NCI-H2029 (cell line): ENCODE measurements around the gene RPS15A.

Experiments used
- DNase-seq: peaks from one replicate; lab custom pipeline; 2025; lab: John Stamatoyannopoulos, UW

The RPS15A gene

DNA sequence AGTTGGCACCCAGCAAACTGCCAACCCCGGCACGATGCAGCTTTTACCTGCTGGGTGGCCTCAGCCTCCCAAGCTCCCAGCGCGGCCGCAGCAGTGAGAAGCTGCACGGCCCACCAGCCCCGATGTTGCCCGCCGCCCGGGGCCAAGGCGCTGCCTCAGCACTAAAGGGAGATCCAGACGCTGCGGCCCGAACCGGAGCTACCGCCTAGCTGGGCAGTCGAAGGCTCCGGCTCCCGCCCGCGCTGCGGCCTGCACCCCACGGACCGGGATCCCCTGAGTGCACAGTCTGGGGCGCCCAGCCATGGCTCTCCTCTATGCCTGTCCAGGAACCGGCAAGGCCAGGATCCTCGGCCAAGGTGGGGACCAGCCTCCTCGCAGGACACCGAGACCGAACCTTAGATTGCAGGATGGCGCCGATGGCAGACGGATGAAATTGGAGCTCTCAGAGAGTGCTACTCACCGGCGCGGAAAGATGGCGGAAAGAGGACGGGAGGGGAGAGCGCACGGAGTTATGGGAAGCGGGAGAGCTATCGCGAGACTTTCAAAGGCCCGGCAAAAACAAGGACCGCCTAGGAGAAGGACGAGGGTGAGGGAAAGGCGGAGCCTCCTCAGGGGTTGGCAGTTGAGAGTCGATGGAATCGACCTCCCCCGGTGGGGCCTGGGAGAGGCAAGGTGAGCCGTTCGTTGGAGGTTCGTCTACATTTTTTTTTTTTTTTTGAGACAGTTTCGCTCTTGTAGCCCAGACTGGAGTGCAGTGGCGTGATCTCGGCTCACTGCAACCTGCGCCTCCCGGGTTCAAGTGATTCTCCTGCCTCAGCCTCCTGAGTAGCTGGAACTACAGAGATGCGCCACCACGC lies at the start of gene RPS15A:
RPS15A (minus strand) TSS at position 485 of the 857 bp plus-strand sequence. CDS start 1,221 bp downstream, outside the sequence.
- DNase-seq = peak; percentile 98

DNA sequence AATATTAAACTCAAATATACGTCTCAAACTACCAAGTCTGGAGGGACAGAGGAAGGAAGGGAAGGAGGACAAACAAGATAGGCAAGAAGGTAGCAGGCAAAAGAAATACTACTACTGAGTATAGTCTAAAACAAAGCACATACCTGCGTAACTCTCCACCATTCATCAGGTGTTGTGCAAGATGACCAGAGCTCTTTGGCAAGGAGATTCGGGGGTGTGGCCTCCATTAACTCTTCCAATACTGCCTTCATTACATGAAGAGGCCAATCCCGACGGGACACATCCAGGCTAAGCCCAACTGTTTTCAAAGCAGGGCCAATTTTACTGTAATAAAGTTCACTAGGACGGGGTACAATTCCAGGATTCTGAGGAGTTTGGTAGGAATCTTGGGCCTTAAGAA lies 49.4 kb upstream of the RPS15A start:
- DNase-seq = no peak

DNA sequence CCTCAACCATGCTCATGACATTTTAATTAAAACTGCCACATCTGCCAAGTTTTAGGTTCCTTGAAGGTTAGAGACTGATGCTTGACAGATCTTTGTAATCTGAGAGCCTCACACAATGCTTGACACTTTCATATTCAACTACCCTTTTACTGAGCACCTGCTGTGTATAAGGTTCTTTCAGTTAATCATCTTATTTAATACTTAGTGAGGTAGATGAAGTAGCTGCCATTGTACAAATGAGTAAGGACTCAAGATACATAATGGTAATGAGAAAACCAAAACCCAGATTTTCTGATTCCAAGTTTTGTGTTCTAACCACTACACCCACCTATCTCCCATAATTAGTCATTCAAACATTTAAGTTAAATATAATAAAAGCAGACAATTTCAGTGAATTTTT lies 46.6 kb upstream of the RPS15A start:
- DNase-seq = no peak

DNA sequence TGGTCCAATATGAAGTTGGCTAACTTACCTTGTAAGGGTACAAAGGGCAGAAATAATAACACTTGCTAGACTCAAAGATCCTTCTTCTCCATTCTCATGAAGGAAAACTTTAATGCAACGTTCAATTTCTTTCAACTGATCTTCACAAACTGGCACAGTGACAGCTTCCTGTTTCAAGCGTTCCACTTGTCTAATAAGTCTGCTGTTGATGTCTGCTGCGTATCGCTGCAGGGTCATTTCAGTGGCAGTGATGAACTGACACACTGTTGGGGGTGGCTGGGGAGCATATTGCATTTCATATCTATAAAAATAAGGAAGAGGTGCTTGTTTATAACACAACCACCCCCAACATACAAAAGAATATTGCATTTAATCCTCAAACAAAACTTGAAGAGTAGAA lies 44.7 kb upstream of the RPS15A start:
- no peak for DNase-seq

DNA sequence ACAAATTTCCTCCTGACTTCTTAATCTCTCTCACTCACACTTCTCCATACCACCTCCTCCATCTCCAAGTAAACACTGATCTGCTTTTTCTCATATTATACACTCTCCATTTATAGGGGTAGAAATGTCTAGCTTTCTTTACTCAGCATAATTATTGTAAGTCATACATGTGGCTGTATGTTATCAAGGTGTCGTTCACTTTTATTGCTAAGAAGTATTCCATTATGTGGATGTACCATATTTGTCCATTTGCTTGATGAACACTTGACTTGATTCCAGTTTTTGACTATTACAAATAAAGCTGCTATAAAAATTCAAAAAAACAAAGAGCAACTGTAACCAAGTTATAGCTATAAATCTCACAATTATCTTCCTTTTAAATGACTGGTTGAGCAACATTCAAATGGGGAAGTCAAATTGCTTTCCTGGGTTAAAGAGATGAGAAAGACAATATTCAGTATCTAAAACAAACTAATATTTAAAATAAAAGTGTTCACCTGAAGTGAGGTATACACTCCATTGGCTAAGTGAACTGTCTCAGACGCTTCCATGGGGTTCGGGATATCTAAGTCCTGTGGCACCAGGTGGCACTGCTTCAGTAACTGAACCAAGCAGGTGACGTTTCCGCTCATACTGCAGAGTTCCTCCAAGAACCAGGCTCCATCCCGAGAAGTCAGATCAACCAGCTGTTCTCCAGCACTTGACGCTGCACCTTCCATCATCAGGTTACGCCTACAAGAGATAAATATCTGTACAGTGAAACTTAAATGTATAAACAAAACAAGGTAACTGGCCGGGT lies 43.8 kb upstream of the RPS15A start:
- DNase-seq = no peak

DNA sequence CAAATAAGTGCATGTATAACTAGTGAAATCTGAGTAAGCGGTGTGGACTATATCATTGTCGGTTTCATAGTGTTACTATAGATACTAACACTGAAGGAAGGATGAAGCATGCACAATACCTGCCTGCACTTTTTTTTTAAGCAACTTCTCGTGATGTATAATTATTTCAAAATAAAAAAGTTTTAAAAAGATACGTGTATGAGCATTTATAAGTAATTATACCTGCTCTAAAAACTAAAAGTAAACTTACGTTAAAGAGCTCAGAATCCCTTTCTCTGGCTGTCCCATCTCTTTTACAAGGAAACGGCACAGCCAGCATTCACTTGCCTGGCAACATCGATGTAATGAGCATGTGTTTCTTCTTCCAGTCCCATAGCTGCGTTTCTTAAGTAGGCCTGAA lies 42.5 kb upstream of the RPS15A start:
- DNase-seq = no peak

DNA sequence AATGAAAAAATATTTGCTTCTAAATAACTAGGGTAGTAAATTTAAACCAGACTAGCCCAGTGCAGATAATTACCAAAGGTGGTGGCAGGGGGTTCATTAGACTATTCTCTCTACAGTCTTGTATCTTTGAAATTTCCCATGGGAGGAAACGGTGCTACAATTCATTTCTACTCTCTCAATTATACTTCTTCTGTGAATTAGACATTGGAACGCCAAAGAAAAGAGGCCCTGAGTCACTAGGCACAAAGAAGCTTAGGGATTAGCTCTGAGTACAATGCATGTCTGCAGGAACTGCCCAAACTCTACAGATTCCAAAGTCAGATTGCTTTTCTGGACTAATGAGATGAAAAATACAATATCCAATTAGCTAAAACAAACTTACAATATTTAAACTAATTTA lies 41.9 kb upstream of the RPS15A start:
- DNase-seq = no peak

DNA sequence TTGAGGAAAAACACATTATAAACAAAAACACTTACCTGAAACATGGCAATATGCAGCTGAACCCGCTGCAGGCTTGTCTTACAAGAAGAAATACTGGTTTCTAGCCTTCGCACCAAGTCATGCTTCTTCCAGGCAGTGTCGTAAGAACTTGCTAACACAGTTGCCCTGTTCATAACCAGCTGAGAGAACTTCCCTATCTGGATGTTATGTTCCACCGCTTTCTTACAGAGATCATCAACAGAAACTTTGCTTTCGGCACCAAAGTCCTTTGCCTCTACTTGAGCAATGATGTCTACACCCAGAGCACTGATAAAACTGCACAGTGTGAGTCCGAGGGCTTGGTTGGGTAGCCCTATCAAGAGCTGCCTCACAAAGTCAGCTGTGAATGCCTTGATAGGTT lies 39.1 kb upstream of the RPS15A start:
- no peak for DNase-seq

DNA sequence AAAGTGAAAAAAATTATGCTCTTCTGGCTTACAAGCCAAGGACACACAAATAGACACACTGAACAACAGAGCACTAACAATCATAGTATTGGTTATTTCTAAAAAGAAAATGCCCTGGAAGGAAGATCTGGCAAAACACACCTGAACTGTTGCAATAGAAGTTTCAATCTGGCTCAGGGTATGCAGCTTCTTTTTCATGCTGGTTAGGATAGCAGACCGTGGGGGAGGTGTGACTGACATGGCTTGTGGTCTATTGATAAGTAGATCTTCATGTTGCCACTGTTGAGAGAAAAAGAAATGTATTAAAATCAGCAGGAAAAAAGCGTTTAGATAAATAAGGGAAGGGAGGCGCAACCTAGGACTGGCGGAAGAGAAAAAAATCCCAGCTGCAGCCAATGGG lies 37.8 kb upstream of the RPS15A start:
- no peak for DNase-seq

DNA sequence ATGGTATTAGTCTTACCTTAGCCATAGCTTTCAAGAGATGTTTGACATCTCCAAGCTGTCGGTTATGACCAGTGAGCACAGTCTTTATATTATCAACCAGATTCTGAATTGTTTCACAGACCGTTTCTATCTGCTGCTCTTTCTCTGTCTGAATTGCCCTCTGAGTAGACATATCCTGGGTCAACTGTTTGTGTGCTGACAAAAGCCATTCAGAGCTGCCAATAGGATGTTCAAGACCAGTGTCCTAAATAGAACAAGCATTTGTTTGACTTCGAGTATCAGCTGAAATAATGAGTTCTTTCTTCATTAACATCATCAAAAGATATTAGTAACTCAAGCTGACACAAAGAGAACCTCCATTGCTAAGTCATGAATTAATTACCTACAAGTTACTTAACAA lies 26.2 kb upstream of the RPS15A start:
- DNase-seq = no peak

DNA sequence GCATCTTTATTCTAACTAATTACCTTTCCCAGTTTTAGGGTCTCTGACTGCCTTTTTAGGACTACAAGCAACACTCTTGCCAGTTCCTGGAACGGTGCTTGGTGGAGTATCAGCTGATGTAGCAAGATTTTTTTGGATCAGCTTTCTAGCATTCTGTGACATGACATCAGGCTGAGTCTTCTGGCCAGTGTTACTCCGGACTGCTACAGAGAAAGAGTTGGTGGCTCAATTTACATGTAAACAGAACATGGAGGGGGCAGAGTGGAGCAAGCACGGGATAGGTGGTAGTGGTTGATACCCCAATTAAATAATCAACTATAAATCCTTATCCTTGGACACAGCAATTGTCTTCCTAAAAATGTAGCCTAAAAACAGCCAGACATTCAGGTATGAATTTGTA lies 21.8 kb upstream of the RPS15A start:
- DNase-seq = no peak

DNA sequence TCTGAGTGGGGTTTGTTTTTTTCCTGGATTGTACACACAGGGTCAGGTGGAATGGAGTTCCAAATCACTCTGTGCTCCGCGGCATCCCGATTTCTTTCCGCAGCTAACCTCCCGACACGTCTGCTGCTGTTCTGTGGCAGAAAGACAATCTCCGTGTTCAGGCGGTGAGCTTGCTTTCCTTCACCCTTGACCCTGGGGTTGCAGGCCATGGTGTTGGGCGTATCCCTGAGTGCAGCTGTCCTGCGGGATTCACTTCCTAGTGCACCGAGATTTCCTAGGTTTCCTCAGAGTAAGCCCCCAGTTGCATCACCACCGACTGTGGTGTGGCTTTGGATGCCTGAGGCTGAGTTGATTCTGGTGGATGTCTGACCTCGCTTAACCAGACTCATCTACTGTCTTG lies 19.0 kb upstream of the RPS15A start:
- no peak for DNase-seq

DNA sequence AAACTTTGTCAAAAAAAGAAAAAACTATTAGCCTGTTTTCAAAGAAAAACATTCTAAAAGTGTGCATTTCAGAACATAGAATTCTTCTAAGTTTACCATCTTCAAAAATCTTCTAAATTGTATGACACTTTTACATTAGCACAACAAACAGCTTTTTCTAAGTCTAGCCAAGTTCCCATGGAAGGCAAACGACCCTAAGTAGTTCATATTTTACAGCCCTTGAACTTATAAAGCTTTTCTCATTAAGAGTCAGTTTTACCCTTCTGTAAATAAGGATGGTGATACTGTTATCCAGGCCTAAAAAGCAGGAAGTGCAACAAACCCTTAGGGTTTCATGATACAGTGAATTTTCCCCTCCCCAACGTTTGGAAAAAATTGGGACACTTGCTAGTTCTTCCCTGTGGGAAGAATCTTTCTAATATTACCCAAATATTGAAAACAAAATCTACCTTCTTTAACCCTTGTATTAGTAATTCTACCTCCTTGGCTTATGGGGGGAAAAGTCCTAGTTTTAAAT lies 15.2 kb upstream of the RPS15A start:
- no peak for DNase-seq

DNA sequence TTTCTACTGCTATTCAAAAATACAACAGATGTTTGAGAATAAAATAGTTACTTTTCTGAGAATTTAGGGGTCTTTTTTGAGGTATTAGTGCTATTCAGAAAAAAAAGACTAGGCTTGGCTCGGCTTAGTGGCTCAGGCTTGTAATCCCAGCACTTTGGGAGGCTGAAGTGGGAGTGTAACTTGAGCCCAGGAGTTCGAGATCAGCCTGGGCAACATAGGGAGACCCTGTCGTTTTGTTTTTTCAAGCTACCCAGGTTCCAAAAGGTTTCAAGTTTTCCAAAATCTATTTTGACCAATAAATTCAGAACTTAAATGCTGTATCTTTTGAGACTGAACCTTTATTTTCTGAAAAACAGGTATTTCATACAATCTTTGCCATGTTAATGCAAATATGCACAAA lies 14.4 kb upstream of the RPS15A start:
- no peak for DNase-seq

DNA sequence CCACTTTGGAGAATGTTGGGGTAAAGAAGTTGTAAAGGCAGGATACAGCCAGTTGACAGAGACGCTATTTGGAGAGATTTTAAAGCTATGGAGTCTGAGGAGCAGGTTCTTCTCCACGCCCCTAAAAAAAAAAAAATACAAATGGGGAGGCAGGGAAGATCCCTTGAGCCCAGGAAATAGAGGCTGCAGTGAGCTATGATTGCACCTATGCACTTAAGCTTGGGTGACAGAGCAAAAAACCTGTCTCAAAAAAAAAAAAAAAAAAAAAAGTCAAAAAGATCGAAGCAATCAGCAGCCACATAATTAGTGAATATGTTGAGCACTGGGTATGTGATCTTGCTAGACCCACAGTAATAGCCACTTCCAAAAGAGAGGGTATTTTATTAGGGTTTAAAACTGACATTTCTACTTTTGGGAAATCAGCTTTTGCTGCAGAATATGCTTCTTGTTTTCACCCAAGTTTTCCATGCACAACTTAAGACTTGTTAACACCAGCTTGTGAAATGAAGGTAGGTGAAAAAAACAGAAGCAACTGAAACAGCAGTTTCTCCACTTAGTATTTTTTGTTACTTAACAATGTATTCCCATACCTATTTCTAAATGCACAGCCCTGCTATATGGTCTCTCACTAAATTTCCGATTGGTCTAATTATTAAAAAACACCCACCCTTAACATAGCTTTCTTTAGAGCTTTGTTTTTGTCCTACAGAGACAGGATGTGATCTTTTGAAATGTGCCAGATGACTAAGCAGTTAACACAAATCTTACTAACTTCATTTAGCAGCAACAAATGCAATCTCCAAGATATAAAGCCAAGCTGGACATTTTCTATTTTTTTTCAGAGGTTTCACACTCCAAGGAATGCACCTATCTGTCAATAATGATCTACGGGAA lies 13.7 kb upstream of the RPS15A start:
- DNase-seq = no peak

DNA sequence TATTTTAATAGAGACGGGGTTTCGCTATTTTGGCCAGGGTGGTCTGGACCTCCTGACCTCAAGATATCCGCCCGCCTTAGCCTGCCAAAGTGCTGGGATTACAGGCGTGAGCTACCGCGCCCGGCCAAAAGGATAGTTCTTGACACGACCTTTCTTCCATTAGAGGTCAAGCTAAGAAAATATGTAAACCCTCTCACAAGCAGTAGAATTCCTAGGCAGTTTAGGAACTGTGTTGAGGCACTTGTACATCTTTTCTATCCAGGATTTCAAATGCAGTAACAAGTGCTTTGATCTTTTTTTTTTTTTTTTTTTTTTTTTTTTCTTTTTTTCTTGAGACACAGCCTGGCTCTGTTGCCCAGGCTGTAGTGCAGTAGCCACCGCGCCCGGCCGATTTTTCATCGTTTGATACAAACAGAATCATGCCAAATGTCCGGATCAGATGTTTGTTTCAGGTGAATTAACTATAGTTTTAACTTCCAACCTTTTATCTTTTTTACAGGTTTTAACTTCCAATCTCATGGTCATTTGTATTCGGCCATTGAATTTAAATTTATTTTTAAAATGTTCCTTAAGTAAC lies 12.7 kb upstream of the RPS15A start:
- no peak for DNase-seq

DNA sequence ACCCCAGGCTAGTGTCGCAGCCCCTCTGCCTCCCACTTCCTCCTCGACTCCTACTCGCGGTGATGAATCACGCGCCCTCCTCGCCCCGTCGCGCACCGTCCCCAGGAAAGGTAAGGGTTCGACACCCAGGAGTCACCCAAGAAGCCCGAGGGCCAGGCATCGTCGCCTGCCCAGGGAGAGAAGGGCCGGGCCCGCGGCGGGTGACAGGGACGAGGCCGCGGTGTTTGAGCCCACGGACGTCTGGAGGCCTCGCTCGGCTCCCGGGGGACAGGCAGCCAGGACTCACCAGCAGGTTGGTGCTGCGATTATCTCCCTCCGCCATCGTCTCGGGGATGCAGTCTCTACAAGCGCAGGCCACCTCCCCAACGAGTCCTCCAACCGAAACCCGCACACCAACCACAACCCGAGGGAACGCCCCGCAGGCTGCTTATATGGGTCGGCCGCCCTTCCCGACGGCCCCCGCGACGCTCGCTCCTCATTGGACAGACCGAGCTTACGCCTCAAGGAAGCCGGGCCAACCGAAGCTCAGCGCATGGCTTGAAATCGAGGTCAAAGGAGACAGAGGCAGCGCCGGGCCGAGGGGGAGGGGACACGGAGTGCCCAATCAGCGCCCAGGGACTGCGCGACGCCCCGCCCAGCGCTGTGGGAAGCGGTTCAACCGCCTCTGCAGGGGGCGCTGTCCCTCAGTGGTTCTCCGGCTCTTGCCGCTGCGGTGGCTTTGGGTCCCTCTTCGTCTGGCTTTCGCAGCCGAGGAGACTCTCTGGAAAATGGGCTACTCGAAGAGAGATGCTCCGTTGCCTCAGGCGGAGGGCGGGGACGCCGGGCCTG lies 11.2 kb upstream of the RPS15A start, which contains the start of gene ARL6IP1:
ARL6IP1 (minus strand) TSS at position 405 of the 828 bp plus-strand sequence; CDS start at position 322, 83 bp downstream.
- DNase-seq = peak; percentile 98

DNA sequence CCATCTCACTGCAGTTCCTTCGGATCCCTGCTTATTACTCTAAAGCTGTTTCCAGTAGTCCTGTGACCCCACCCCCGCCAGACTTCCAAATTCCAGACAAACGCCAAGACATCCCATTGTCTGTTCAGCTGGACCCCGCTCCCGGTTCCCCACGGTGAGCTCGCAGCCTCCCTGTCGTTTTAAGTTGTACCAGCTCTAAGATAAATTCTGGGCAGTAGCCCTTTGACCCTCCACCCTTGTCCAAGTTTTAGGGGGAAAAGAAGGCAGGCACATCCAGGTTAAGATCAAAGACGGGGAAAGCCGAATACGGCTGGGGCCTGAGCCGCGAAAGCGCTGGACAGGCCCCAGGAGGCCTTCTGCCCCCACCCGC lies 10.6 kb upstream of the RPS15A start:
- no peak for DNase-seq

DNA sequence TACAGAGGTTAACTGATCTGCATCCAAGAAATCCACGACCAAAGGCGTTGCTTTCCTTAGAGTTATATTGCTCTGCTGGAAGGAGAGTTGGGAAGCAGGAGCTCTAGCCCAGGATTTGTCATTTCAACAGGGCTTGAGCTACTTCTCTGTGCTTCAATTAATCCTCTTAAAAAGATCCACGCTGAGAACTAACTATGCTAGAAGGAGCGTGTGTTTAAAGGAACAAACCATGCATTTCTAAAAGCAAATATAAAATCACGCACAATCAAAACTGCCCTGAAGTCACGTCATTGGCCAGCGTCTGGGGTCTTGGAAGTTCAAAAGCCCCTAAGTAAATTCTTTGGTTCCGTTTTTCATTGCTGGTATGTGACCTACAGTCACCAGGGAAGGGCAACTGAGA lies 10.2 kb upstream of the RPS15A start:
- no peak for DNase-seq

DNA sequence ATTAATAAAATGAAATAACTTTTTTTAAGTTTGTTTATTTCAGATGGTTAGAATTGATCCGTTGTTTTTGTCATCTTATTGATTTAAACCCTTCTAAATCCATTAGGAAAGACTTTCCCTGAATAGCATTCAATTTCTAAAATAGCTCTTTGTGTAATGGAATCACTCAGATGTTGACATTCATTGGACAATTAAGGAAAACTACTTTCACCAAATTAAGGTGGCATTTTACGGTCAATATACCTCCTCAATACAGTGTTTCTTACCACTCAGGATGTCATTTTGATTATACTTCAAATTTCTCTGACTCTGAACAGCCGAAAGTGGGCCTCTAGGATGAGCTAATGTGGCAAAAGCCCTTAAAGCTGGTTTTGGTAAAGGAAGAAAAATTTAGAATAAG lies 9.4 kb upstream of the RPS15A start:
- DNase-seq = no peak

DNA sequence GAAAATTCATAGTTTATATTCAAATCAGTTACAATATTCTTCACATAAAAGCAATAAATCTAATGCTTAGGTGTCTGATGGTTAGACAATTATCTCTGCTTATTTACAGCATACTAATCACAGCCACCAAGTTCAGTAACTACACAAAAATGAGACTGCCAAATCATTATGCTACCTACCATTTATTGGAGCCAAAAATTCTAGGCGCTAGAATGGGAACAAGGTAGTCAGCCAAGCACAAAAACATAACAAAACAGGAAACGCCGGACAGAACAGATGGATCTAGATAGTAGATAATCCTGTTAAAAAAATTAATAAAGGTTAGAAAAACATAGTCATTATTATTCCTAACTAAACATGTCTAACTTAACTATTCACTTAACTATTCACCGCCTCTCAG lies 7.6 kb upstream of the RPS15A start:
- no peak for DNase-seq
